NCI-H69 (cell line): ENCODE results near the gene PDE6A.
"Not testable (repeated sequence)": the region's sequence is repeated elsewhere in the genome, so short reads cannot be mapped to it uniquely, and the experiment has no call there.

ENCODE experiments used
- DNase-seq: peaks from one replicate; lab custom pipeline; 2025; lab: John Stamatoyannopoulos, UW

The PDE6A gene

DNA sequence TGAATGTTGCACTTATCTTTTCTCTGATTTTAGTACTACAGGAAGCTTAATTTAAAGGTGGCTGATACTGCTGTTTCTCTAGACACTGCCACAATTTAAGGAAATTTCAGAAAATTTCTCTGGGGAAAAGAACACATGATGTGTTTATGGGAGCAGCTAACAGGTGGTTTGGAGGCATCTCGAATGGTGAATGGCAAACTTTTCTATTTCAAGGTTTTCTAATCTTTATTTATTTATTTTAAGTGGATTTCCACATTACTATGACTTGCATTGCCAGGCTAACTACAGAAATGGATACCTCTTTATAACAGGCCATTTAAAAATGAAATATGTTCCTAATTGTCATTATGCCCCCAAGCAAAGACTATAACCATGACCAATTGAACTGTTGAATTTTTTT lies 50.4 kb downstream of the PDE6A start:
- DNase-seq = no peak

DNA sequence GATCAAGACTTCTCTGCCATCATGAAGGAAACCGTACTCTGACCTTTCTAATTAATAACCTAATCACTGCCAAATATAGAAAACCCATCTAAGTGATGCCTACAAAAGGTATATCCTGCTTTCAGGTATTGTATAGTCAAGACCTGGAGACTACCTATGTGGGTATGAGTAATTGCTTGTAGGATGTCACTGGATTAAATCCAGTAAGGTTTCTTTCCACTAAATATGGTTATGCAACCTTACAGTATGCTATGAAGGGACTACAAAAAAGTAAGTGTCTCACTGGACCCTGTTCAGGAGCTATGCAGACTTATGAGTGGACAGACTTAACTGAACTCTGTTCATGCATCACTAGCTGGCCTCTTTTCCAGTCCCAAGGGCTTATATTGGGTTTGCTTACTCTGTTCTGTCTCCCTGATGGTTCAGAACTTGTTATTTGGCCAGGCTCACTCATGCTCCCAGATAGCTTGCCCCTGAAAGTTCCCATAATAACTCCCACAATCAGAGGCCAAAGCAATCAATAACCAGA lies 51.1 kb downstream of the PDE6A start:
- DNase-seq = no peak

DNA sequence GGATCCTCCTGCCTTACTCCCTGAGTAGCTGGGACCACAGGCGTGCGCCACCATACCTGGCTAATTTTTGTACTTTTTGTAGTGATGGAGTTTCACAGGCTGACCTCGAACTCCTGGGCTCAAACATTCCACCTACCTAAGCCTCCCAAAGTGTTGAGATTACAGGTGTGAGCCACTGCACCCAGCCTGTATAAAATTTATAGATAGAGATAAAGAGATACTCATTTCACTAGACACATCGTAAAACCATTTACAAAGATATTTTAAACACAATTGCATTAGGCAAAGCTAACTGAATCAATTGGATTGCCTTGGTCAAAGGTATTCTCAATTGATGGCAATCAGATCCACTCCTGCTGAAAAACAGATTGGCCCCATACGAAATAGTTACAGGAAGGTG lies 52.0 kb downstream of the PDE6A start:
- no peak for DNase-seq

DNA sequence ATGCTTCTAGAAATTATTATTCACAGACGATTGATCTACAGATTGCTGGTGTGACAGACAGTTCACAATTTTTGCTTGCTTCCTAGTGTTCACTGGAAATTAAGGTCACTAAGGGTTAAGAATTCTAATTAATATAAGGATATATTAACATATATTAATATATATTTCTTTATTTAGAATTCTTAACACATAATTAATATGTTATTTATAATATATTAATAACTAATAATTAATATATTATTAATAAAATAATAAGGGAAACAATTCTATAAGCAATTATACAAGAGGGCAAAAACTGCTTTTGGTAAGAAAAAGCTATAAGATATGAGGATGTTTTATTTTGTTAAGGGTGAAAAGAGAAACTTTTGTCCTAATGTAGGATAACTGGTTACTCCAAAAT lies 56.3 kb downstream of the PDE6A start:
- DNase-seq = no peak

DNA sequence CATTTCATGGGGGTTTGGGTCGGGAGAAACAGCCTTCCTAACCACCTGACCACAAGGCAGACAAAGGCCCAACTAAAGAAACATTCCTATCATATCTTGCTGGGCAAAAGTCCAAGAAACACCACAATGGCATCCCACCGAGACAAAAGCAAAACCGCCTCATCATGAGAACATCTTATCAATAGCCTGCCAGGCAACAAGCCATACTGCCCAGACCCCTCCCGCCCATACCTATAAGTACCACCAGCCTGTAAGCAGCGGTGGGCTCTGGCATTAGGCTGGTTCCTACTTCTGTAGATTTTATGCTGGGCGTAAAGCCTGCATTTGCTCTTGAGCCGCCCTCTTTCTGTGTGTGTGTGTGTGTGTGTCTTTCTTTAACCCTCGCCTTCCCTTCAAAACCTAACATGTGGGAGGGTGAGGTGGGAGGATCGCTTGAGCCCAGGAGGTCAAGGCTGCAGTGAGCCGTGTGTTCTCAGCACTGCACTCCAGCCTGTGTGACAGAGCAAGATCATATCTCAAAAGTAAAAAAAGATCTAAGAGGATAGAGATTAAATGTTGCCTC lies 56.9 kb downstream of the PDE6A start:
- DNase-seq = peak; percentile 41

DNA sequence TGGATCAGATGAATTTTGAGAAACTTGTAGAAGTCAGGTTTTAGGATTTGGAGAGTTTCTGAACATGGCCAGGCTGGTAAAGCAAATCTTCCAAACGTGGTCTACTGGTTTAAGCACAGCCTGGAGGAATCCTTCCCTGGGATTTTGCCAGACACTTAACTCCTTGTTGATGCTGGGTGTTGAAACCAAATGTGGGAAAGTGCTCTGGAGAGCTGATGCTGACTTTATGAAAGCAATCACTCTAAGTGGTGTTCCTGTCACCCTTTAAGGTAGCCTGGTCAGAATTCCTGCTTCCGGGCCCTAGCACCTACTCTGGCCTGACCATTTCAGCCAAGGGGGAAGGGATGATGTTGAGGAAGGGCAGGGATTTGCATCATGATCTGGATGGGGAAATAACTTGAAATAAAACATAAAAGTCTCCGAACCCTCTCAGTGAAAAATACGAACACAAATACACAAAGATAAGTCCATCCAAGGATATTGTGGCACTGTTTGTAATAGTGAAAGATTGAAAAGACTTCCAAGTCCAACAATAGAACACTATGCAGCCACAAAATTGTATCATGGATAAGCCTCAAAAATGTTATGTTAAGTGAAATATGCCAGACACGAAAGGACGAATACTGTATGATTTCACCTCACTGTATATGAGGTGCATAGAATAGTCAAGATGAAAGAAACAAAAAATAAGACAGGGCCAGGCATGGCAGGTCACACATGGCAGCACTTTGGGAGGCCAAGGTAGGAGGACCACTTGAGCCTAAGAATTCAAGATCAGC lies 57.7 kb downstream of the PDE6A start:
- DNase-seq = no peak

DNA sequence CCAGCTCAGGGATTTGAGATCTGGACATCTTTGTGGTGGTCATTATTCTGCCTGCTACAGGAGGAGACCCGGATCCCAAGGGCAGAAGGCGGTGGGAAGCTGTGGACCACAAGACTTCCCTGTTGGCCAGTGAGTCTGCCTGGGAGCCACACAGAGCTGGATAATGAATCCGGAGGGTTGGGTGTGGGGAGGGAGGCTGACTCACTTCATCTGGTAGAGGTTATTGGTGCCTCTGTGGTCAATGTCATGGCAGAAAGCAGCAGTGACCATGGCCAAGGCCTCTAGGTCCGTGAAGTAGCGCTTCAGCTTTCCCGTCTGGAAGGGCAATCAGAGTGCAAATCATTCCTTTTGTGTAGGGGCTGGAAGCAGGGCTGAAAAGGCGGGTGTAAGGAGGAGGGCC lies 58.5 kb downstream of the PDE6A start:
- DNase-seq = no peak

DNA sequence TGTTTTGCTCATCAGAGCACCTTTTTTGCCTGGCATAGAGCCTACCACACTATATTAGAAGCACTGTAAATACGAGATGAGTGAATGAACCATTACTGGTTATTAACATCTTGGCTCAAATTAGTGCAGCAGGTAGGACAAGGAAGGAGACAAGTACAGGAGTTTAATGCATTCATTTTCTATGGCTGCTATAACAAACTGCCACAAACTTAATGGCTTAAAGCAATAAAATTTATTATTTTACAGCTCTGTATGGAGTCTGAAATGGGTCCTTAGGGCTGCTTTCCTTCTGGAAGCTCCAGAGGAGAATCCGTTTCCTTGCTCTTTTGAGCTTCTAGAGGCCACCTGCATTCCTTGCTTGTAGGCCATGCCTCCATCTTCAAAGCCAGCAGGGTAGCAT lies 59.1 kb downstream of the PDE6A start:
- DNase-seq = no peak

DNA sequence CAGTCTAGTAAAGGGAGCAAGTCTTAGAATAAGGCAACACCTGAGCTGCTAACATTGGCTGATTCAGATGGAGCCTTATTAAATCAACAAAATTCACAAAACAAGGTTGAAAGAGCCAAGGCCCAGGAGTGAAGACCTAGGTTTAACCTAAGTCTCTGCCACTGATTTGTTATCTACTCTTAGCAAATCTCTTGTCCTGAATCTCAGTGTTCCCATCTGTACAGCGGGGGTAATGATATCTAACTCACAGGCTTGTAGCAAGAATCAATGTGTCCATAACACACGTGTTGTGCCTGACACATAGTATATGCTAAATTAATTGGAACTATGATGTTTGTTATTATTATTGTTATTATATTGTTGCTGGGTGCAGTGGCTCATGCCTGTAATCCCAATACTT lies 61.0 kb downstream of the PDE6A start:
- DNase-seq = no peak

DNA sequence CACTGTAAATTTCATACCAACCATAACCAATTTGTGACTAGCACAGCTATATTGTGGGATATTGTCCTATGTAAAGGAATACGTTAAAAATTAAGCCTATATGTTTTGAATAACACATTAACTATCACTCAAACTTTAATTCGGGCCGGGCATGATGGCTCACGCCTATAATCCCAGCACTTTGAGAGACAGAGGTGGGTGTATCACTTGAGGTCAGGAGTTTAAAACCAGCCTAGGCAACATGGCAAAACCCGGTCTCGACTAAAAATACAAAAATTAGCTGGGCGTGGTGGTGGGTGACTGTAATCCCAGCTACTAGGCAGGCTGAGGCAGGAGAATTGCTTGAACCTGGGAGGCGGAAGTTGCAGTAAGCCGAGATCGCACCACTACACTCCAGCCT lies 62.0 kb downstream of the PDE6A start:
- not testable (repeated sequence) for DNase-seq

DNA sequence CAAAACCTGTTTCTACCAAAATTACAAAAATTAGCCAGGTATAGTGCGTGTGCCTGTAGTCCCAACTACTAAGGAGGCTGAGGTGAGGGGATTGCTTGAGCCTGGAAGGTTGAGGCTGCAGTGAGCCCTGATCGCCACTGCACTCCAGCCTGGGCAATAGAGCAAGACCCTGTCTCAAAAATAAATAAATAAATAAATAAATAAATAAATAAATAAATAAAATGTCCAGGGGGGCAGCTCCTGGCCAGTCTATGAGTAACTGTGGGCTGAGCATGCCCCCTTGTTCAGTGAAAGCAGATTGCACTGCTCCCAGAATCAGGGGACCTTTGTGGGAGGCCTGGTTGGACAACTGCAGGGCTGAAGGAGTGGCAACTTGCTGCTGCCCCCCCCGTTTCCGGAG lies 62.7 kb downstream of the PDE6A start:
- DNase-seq = no peak

DNA sequence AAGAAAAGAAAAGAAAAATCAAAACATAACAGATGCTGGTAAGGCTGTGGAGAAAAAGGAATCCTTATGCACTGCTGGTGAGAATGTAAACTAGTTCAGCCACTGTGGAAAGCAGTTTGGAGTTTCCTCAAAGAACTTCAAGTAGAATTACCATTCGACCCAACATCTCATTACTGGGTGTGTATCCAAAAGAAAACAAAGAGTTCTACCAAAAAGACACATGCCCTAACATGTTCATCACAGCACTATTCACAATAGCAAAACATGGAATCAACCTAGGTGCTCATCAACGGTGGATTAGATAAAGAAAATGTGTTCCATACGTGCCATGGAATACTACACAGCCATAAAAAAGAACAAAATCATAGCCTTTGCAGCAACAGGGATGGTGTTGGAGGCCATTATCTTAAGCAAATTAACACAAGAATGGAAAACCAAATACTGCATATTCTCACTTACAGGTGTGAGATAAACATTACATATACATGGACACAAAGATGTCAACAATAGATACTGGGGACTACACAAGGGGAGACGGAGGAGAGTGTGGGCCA lies 63.4 kb downstream of the PDE6A start:
- no peak for DNase-seq

DNA sequence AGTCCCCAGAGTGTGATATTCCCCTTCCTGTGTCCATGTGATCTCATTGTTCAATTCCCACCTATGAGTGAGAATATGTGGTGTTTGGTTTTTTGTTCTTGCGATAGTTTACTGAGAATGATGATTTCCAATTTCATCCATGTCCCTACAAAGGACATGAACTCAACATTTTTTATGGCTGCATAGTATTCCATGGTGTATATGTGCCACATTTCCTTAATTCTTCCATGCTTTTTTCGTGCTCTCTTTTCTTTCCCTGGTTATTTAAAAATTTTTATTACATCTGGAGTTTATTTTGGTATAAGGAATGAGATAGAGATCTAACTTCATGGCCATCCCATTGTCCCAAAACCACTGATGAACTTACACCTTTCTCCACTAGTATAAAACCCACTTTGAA lies 65.0 kb downstream of the PDE6A start:
- DNase-seq = not testable (repeated sequence)

DNA sequence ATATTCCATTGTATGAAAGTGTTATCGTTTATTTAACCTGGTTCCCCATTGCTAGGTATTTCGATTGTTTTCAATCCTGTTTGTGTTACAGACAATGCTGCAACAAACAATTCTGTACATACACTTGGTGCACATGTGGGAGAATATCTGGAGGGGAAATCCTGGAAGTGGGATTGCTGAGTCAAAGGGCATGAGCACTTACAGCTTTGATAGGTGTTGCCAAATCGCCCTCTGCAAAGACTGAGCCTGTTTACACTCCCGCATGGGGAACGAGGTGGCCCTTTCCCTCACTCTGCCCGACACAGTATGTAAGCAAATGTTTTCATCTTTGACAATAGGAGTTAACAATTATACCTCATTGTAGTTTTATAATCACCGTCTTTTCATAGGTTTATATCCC lies 66.2 kb downstream of the PDE6A start:
- DNase-seq = peak; percentile 62

DNA sequence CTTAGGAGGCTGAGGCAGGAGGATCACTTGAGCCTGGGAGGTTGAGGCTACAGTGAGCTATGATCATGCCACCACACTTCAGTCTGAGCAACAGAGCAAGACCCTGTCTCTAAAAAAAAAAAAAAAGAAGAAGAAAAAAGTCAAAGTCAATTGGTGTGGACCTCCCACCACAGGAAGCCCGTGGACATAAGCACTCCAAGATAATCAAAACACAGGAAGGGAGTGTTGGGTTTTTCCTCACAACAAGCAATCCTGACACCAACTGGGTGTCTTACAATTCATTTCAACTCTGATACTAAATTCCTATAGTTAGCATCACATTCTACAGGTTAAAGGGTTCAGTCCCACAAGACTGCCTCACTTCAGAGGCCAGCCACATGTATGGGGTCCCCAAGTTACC lies 70.7 kb downstream of the PDE6A start:
- DNase-seq = no peak

DNA sequence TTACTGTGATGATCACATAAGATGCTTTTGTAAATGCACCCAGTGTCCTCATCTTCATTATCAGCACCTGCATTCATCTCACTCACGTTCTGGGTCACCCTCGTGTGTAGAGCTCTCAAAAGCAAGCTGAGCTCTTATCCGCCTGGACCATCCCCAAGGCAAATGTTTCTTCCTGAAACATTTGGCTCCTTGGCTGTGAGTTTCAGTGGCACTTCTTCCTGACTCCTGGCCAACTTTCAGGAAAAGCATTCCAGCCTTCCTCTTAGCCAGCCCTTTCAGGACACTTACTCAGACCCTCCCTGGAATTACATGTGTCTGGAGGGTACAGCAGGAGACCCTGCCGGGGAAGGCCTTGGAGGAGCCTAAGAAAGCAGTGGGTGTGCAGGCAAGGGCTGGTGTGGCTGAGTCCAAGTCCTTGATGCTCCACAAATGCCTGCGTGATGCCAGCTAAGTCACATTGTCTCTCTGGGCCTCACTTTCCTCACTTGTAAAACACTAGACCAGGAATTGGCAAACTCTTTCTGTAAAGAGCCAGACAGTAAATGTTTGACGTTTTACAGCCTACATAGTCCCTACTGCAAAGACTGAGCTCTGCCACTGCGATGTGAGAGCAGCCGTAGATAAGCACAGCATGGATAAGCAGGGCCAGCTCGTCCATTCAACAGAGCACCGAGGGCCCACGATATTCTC lies 72.1 kb downstream of the PDE6A start:
- no peak for DNase-seq

DNA sequence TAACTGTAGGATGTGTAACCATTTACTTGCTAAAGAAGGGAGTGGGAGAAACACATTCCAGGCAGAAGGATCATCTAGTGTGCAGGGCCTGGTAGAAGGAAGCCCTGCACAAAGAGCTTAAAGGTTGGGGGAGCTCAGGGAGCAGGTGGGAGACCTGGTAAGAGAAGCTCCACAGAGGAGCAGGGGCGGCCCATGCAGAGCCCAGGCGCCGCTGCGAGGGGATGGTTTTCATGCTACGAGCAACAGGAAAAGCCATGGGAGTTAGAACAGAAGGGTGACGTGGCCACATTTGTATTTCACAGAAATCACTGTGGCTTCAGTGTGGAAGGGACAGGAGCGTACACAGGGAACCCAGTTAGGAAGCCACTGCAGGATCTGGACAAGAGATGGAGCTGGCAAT lies 73.1 kb downstream of the PDE6A start:
- DNase-seq = no peak

DNA sequence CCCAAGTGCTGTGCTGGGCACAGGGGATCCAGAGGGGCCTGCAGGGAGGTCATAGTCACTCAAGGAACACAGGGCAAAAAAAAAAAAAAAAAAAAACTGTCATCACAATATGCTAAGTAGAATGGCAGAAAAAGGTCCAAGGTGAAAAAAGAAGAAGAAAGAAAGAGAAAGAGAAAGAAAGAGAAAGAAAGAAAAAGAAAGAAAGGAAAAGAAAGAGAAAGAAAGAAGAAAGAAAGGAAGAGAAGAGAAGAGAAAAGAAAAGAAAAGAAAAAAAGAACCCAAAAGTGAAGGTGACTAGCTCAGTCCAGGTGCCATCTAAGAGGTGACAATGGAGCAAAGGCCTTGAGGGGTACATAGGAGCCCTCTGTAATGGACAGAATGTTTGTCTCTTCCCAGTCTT lies 73.9 kb downstream of the PDE6A start:
- DNase-seq = no peak

DNA sequence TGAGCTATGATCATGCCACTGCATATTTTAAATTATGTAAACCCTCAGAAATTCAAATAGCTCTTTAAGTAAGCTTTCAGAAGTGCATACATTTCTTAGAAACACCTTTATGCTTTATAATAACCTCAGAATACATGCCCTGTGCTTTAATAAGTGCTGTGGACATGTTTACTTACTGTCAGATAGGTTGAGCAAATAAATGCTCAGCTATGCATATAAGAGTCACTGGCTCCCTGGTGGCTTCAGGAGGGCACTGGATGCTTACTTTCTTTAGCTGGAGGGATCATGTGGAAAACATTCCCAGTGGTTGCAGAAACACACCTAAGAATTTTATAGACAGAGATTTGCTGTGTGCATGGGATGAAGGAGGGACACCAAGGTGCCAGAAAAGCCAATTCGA lies 74.4 kb downstream of the PDE6A start:
- peak; percentile 28 for DNase-seq

DNA sequence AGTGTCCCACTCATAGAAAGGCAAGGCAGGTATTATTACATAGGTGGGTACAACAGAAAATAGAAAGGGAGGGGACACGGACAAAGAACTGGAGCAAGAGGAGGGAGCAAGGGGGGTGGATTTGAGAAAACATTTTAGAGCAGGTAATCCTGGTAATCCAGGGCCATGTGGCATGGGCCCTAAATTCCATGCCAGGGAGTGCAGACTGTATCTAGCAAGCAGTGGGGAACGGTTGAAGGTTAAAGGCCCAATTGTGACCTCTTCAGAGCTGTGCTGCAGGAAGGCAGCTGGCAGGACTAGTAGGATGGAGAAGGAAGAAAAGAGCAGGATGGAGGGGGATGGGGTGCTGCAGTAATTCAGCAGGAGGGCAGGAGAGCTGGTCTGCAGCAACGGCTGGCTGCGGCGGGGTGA lies 75.2 kb downstream of the PDE6A start:
- DNase-seq = peak; percentile 52

DNA sequence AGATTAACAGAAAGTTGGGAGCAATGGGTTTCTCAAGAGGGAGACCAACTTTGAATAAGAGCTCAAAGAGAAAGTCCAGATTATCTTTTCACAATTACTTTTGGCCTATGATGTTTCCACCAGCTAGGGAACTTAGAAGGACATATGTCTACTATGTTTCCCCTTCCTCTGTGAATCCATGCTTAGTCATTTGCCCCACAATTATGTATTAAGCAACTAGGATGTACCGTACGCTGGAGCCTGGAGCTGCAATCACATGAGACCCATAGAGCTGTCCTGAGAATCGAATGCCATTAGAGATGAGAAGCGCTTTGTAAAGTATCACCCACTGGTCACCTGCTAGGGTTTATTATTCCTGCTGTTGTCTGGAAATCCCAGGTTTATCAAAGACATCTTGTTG lies 78.8 kb downstream of the PDE6A start:
- DNase-seq = no peak

DNA sequence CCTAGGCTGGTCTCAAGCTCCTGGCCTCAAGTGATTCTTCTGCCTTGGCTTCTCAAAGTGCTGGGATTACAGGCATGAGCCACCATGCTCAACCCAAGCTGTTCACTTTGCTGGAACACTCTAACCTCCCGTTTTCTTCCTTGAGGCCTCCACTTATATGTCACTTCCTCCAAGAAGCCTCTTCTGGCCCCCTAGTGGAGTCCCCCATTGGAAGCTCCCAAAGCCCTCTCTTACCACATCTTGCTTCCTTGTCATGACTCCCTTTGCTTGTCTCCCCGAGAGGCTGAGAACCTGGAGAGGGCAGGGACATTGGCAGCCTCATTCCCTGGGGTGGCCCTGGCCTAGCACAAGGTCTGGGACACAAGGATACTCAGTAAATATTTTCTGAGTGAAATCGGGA lies 80.8 kb downstream of the PDE6A start:
- no peak for DNase-seq

DNA sequence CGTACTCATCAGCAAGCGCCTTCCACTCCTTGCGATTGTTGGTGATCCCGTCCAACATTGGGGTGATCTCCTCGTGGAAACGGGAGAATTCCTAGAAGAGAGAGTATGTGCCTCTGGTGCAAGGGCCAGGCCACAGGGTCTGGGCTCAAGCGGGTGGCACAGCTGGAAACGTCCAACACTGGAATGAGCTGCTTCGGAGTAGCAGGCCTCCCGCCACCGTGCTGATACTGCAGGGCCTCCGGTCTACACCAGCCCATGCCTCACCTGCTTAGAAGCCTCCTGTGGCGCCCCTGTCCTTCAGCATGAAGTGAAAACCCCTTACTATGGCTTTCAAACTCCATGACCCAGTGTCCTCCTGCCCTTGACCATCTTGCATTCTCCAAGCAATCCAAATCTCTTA lies 81.4 kb downstream of the PDE6A start:
- DNase-seq = no peak
